HEK293T (cell line): ENCODE results near the gene DEPP1.

Experiments
- SP1 ChIP-seq: fragments of 450-650 bp; IDR thresholded peaks from 2 replicates; pipeline ENCODE4 v1.6.1; 2017
- SUZ12 ChIP-seq: fragments of 450-650 bp; IDR thresholded peaks from 2 replicates; pipeline ENCODE4 v1.6.1; 2016; ENCODE audit warnings: mild to moderate bottlenecking

DNA sequence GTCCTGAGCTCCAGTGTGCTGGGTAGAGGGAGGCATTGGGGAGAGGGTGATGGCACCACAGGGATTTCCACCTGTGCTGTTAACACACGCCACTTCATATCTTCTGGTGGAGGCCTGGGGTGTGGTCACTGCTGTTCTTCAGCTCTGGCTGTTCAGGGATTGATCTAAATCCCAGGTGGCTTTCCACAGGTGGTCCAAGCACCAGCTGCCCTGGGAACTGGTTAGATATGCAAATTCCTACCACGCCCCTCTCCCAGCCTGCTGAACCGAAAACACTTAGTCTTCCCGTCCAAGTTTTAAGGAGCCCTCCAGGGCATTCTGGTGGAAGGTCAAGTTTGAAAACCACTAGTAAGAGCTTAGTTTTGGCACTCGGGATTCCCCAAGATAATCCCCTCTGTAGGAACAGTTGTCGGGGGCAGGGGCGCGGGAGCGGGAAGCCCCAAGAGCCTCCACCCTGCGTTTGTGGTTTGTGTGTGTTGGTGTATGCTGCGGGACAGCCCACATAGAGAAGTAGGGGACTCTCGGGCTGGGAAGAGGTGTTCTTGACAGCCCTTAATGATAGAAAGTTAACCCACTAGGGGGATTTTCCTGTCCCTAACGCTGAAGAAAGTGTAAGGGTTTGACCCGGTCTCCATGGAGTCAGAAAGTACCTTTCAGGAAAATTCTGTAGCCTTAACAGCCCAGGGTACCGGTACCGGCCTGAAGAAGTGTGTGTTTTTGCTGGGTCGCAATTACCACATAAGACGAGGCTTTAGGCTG, 5.1 kb downstream of the DEPP1 start:
- TF ChIP-seq SP1 (no peak), SUZ12 (no peak)
